ENCODE results near the gene SCRN1.

GRCh38 chr7:29895559-29895958, 94.0 kb downstream of the SCRN1 start:
- TF ChIP-seq MXD4 (CRISPR knock-in tag; IDR thresholded peaks at IDR 0.05; ENCODE audit: borderline replicate concordance): no peak
- no peak for TF ChIP-seq CTCF (IDR thresholded peaks at IDR 0.05)
- TF ChIP-seq USF2 (CRISPR knock-in tag; IDR thresholded peaks at IDR 0.05): no peak
- no peak for TF ChIP-seq SP1 (CRISPR knock-in tag; conservative IDR thresholded peaks at IDR 0.05)
- no peak for TF ChIP-seq CREM (CRISPR knock-in tag; IDR thresholded peaks at IDR 0.05)
- no peak for TF ChIP-seq CBFB (CRISPR knock-in tag; IDR thresholded peaks at IDR 0.05; ENCODE audit: low read depth)
- no peak for TF ChIP-seq ZBTB43 (CRISPR knock-in tag; IDR thresholded peaks at IDR 0.05)
- TF ChIP-seq AR (CRISPR knock-in tag; IDR thresholded peaks at IDR 0.05): no peak
- no peak for TF ChIP-seq ZNF423 (CRISPR knock-in tag; IDR thresholded peaks at IDR 0.05)
- TF ChIP-seq GRHL2 (CRISPR knock-in tag; IDR thresholded peaks at IDR 0.05; ENCODE audit: insufficient replicate concordance, severe bottlenecking): no peak
- TF ChIP-seq ARID4B (CRISPR knock-in tag; IDR thresholded peaks at IDR 0.05; ENCODE audit: borderline replicate concordance): no peak
